Neural progenitor cell (in vitro differentiated cells): Measurements from ENCODE around the gene ERC1.

Experiments used
- CTCF ChIP-seq: fragments of 200-600 bp; sonication (generic); IDR thresholded peaks from 2 replicates; pipeline ENCODE4 v1.5.1; 2017; ENCODE audit warnings: antibody characterized with exemption, mild to moderate bottlenecking
- EZH2 ChIP-seq: fragments of 200-600 bp; sonication (generic); IDR thresholded peaks from 2 replicates; pipeline ENCODE4 v1.6.1; 2017; ENCODE audit warnings: antibody characterized with exemption, mild to moderate bottlenecking, moderate library complexity
- EZH2phosphoT487 ChIP-seq: fragments of 200-600 bp; sonication (generic); IDR thresholded peaks from 2 replicates; pipeline ENCODE4 v1.6.1; 2017; ENCODE audit warnings: antibody characterized with exemption

- TF ChIP-seq CTCF (no peak), EZH2phosphoT487 (no peak), EZH2 (no peak)
Measured at GRCh38 chr12:1080520-1081223, 89.6 kb downstream of the ERC1 start.
